ENCODE data around the gene GPR37L1.

The GPR37L1 gene

GRCh38 chr1:202157945-202158344, 35.2 kb downstream of the GPR37L1 start:
- H4K20me1 ChIP-seq (ENCODE audit: control insufficient read depth, insufficient read depth, low read depth, low read length) = peaks cover 3% of the 10 kb centered on the region; the same call in 1 of the 2 replicates
- peak overlapping the region; percentile 80 for H3K4me3 ChIP-seq (ENCODE audit: low read length)
- TF ChIP-seq CTCF (IDR thresholded peaks at IDR 0.05; ENCODE audit: low read depth, low read length, poor library complexity, severe bottlenecking) (no peak), EZH2phosphoT487 (IDR thresholded peaks at IDR 0.05; ENCODE audit: borderline replicate concordance, low read length) (no peak)
- no peaks in the 10 kb centered on the region for H3K9me3 ChIP-seq (ENCODE audit: control insufficient read depth, insufficient read depth, low read length)
- peaks cover 27% of the 10 kb centered on the region for H3F3A ChIP-seq (ENCODE audit: control insufficient read depth, insufficient read depth)
- peaks cover 74% of the 10 kb centered on the region for H3K36me3 ChIP-seq (ENCODE audit: control insufficient read depth, low read length)
- H3K27me3 ChIP-seq (ENCODE audit: control insufficient read depth, low read length) = no peaks in the 10 kb centered on the region
- peaks cover 80% of the 10 kb centered on the region for H3K4me1 ChIP-seq (ENCODE audit: control insufficient read depth, low read length)
- peaks cover 39% of the 10 kb centered on the region for H3K79me2 ChIP-seq (ENCODE audit: control insufficient read depth, low read length)
- no peaks in the 10 kb centered on the region for H3K9me2 ChIP-seq (replicated peaks; ENCODE audit: control insufficient read depth, low read length)
- H3K4me2 ChIP-seq (ENCODE audit: low read length) = peak overlapping the region; percentile 88
- peak overlapping the region; percentile 92 for H3K27ac ChIP-seq (ENCODE audit: low read depth, low read length)

- Histone ChIP-seq H3K4me2 (ENCODE audit: low read length) (peak overlapping the region; percentile 88), H3K79me2 (ENCODE audit: control insufficient read depth, low read length) (peaks cover 39% of the 10 kb centered on the region), H3K4me3 (ENCODE audit: low read length) (peak overlapping the region; percentile 80)
Observed at GRCh38 chr1:202158810-202159533, 36.3 kb downstream of the GPR37L1 start.

GRCh38 chr1:202159534-202160371, 37.0 kb downstream of the GPR37L1 start:
- H3K4me1 ChIP-seq (ENCODE audit: control insufficient read depth, low read length) = peaks cover 96% of the 10 kb centered on the region
- no peaks in the 10 kb centered on the region for H3K27me3 ChIP-seq (ENCODE audit: control insufficient read depth, low read length)
- H3K36me3 ChIP-seq (ENCODE audit: control insufficient read depth, low read length) = peaks cover 56% of the 10 kb centered on the region
- no peaks in the 10 kb centered on the region for H3K9me3 ChIP-seq (ENCODE audit: control insufficient read depth, insufficient read depth, low read length)
- no peak for TF ChIP-seq CTCF (IDR thresholded peaks at IDR 0.05; ENCODE audit: low read depth, low read length, poor library complexity, severe bottlenecking)
- no peak for TF ChIP-seq EZH2phosphoT487 (IDR thresholded peaks at IDR 0.05; ENCODE audit: borderline replicate concordance, low read length)
- H3F3A ChIP-seq (ENCODE audit: control insufficient read depth, insufficient read depth) = peaks cover 27% of the 10 kb centered on the region
- peak overlapping the region; percentile 80 for H3K4me3 ChIP-seq (ENCODE audit: low read length)
- H4K20me1 ChIP-seq (ENCODE audit: control insufficient read depth, insufficient read depth, low read depth, low read length) = no peaks in the 10 kb centered on the region
- H3K27ac ChIP-seq (ENCODE audit: low read depth, low read length) = peak overlapping the region; percentile 92
- H3K4me2 ChIP-seq (ENCODE audit: low read length) = peak overlapping the region; percentile 88
- H3K9me2 ChIP-seq (replicated peaks; ENCODE audit: control insufficient read depth, low read length) = no peaks in the 10 kb centered on the region
- H3K79me2 ChIP-seq (ENCODE audit: control insufficient read depth, low read length) = peaks cover 39% of the 10 kb centered on the region

More at GRCh38 chr1:202158810-202159533, 36.3 kb downstream of the GPR37L1 start:
- Histone ChIP-seq H3K27ac (ENCODE audit: low read depth, low read length) (peak overlapping the region; percentile 92), H3K36me3 (ENCODE audit: control insufficient read depth, low read length) (peaks cover 64% of the 10 kb centered on the region), H3K9me3 (ENCODE audit: control insufficient read depth, insufficient read depth, low read length) (no peaks in the 10 kb centered on the region), H3K4me1 (ENCODE audit: control insufficient read depth, low read length) (peaks cover 91% of the 10 kb centered on the region), H3K9me2 (replicated peaks; ENCODE audit: control insufficient read depth, low read length) (no peaks in the 10 kb centered on the region), H3F3A (ENCODE audit: control insufficient read depth, insufficient read depth) (peaks cover 27% of the 10 kb centered on the region), H3K27me3 (ENCODE audit: control insufficient read depth, low read length) (no peaks in the 10 kb centered on the region), H4K20me1 (ENCODE audit: control insufficient read depth, insufficient read depth, low read depth, low read length) (no peaks in the 10 kb centered on the region)
- TF ChIP-seq EZH2phosphoT487 (IDR thresholded peaks at IDR 0.05; ENCODE audit: borderline replicate concordance, low read length) (no peak), CTCF (IDR thresholded peaks at IDR 0.05; ENCODE audit: low read depth, low read length, poor library complexity, severe bottlenecking) (peak; percentile 94)

Data from DOHH2 (cell line).